Tibial artery (tissue), 4 donors: Measurements from ENCODE around the gene RELB.

Source experiments
- DNase-seq, 2 donors: peaks; one replicate each; pipeline ENCODE4 v3.0.0-alpha.2; 2019
- H3K27ac ChIP-seq, 2 donors: fragments of 200-600 bp; sonication (generic) in 1 of 2; 1 replicate in 1 of 2; 2 replicates in 1 of 2; pipeline ENCODE4 v1.5.1; 2018 to 2019; ENCODE audit warnings: mild to moderate bottlenecking in 1 of 2
- H3K27me3 ChIP-seq, 2 donors: fragments of 200-600 bp; sonication (generic) in 1 of 2; one replicate each; pipeline versions ENCODE4 v1.5.1 to v1.6.0; 2016 to 2019
- H3K36me3 ChIP-seq, 3 donors: fragments of 200-600 bp; sonication (generic) in 2 of 3; one replicate each; pipeline ENCODE4 v1.5.1; 2016 to 2019; ENCODE audit warnings: mild to moderate bottlenecking in 2 of 3
- H3K4me1 ChIP-seq, 4 donors: fragments of 200-600 bp; sonication (generic) in 2 of 4; 1 replicate in 3 of 4; 2 replicates in 1 of 4; pipeline ENCODE4 v1.5.1; 2016 to 2019
- H3K4me3 ChIP-seq, 2 donors: fragments of 200-600 bp; sonication (generic) in 1 of 2; 1 replicate in 1 of 2; 2 replicates in 1 of 2; pipeline ENCODE4 v1.5.1; 2018 to 2019; ENCODE audit warnings: mild to moderate bottlenecking in 2 of 2
- H3K9me3 ChIP-seq, 3 donors: fragments of 200-600 bp; sonication (generic) in 1 of 3; one replicate each; pipeline ENCODE4 v1.5.1; 2016 to 2019
- CTCF ChIP-seq, 2 experiments: fragments of 200-600 bp in 1 of 2; fragments of 450-650 bp in 1 of 2; IDR thresholded peaks; one replicate each; pipeline ENCODE4 v1.5.1; 2017 to 2019; ENCODE audit warnings: antibody characterized with exemption in 2 of 2, mild to moderate bottlenecking in 1 of 2, moderate library complexity in 1 of 2
- intact Hi-C: fragments of 100-400 bp; cut with DNase I; formaldehyde crosslinking; loops from one replicate; pipeline ENCODE4 v1.15.0; 2023; ENCODE audit warnings: low total_unique reads

RELB gene

GRCh38 chr19:45001087-45001739, at the start of gene RELB:
RELB (plus strand) TSS chr19:45001464; CDS start chr19:45001580, 116 bp downstream.
- H3K4me1 ChIP-seq: peaks cover 0 to 12% (median 8%) of the 10 kb centered on the region in 4 donors
- DNase-seq: peak; percentile 90 to 97
- intact Hi-C loops: loop anchor here (5.0 kb wide), 1 partner anchor 44 kb away; the partner anchor contains the start of gene CLPTM1
- peak within 1 kb of the TSS; percentile 81 to 97 for H3K4me3 ChIP-seq
- TF ChIP-seq CTCF (IDR thresholded peaks at IDR 0.05): no peak
- H3K36me3 ChIP-seq: no peaks in the 10 kb centered on the region
- H3K27me3 ChIP-seq: no peaks in the 10 kb centered on the region
- no peaks in the 10 kb centered on the region for H3K9me3 ChIP-seq
- H3K27ac ChIP-seq: peak within 1 kb of the TSS; percentile 95 to 97

GRCh38 chr19:44954278-44954648, 47.0 kb upstream of the RELB start:
- intact Hi-C loops: loop anchor here (5.0 kb wide), 1 partner anchor 52 kb away; no protein-coding TSS in a partner anchor
- peaks cover 0 to 14% (median 10%) of the 10 kb centered on the region in 3 donors for H3K36me3 ChIP-seq
- H3K4me3 ChIP-seq: peak overlapping the region; percentile 94 to 99
- no peak for DNase-seq
- TF ChIP-seq CTCF (IDR thresholded peaks at IDR 0.05): no peak
- peaks cover 0 to 4% of the 10 kb centered on the region in 2 donors for H3K27me3 ChIP-seq
- peaks cover 0 to 65% (median 44%) of the 10 kb centered on the region in 4 donors for H3K4me1 ChIP-seq
- peak overlapping the region; percentile 87 to 95 for H3K27ac ChIP-seq
- no peaks in the 10 kb centered on the region for H3K9me3 ChIP-seq

- H3K36me3 ChIP-seq: peaks cover 0 to 15% (median 7%) of the 10 kb centered on the region in 3 donors
- peaks cover 0 to 4% of the 10 kb centered on the region in 2 donors for H3K27me3 ChIP-seq
- intact Hi-C loops: loop anchor here (5.0 kb wide), 2 partner anchors 47 to 53 kb away; partner anchors contain the start of gene RELB
- peak within 1 kb of the TSS; percentile 87 to 95 for H3K27ac ChIP-seq
- DNase-seq: peak; percentile 95 to 98
- TF ChIP-seq CTCF (IDR thresholded peaks at IDR 0.05): peak in 1 of 2 experiments; percentile 28
- peaks cover 0 to 71% (median 44%) of the 10 kb centered on the region in 4 donors for H3K4me1 ChIP-seq
- peak within 1 kb of the TSS; percentile 94 to 99 for H3K4me3 ChIP-seq
- H3K9me3 ChIP-seq: no peaks in the 10 kb centered on the region
These were observed 46.4 kb upstream of the RELB start, which contains the start of gene CLPTM1 for GRCh38 chr19:44954649-44955504. CLPTM1 (plus strand) TSS chr19:44955380; CDS start chr19:44955396, 16 bp downstream.

- no peak for DNase-seq
- intact Hi-C loops: loop anchor here (5.0 kb wide), 1 partner anchor 47 kb away; the partner anchor contains the start of gene RELB
- H3K4me1 ChIP-seq: peaks cover 0 to 72% (median 42%) of the 10 kb centered on the region in 4 donors
These were observed 45.5 kb upstream of the RELB start for GRCh38 chr19:44955505-44956439.

More at GRCh38 chr19:44955505-44956439, 45.5 kb upstream of the RELB start:
- Histone ChIP-seq H3K36me3 (peaks cover 0 to 10% (median 10%) of the 10 kb centered on the region in 3 donors), H3K27ac (peak overlapping the region; percentile 87 to 95), H3K27me3 (peaks cover 0 to 4% of the 10 kb centered on the region in 2 donors), H3K9me3 (no peaks in the 10 kb centered on the region), H3K4me3 (peak overlapping the region; percentile 94 to 99)
- TF ChIP-seq CTCF (IDR thresholded peaks at IDR 0.05): no peak
